Measurements from ENCODE around the gene GOLGA3.
"Not testable (repeated sequence)": the region's sequence is repeated elsewhere in the genome, so short reads cannot be mapped to it uniquely, and the experiment has no call there.

GOLGA3 gene

DNA sequence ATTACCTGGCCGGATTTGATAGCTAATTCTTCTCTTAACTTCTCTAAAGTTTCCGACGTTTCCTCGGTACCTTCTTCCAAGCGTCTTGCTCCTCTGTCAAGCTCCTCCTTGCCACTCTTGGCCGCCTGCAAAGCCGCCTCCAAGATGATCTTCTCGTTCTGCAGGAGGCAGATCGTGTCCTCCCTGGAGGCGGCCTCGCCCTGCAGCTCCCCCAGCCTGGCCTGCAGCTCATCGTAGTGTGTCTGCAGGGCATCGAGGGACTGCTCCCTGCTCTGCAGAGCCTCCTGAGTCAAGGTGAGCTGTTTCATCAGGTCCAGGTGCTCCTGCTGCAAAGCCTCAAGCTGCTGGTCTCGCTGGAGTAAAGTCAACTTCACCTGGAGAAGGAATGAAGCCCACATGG, 32.8 kb downstream of the GOLGA3 start:
- H3K9ac ChIP-seq (ENCODE audit: low read length): no peak overlapping the region
- H3K4me3 ChIP-seq (ENCODE audit: low read length): no peak overlapping the region
- no peaks in the 10 kb centered on the region for H3K9me3 ChIP-seq (ENCODE audit: insufficient read depth, low read length)
- H3K4me2 ChIP-seq (ENCODE audit: low read length): no peak overlapping the region
- H3K36me3 ChIP-seq (replicated peaks; ENCODE audit: low read depth, low read length): no peaks in the 10 kb centered on the region
- H3K27me3 ChIP-seq (ENCODE audit: low read depth, low read length): no peaks in the 10 kb centered on the region
- no peaks in the 10 kb centered on the region for H3K4me1 ChIP-seq (ENCODE audit: low read length)
- no peak for TF ChIP-seq EZH2phosphoT487 (IDR thresholded peaks at IDR 0.05; ENCODE audit: low read depth)
- TF ChIP-seq, protein P1, sequence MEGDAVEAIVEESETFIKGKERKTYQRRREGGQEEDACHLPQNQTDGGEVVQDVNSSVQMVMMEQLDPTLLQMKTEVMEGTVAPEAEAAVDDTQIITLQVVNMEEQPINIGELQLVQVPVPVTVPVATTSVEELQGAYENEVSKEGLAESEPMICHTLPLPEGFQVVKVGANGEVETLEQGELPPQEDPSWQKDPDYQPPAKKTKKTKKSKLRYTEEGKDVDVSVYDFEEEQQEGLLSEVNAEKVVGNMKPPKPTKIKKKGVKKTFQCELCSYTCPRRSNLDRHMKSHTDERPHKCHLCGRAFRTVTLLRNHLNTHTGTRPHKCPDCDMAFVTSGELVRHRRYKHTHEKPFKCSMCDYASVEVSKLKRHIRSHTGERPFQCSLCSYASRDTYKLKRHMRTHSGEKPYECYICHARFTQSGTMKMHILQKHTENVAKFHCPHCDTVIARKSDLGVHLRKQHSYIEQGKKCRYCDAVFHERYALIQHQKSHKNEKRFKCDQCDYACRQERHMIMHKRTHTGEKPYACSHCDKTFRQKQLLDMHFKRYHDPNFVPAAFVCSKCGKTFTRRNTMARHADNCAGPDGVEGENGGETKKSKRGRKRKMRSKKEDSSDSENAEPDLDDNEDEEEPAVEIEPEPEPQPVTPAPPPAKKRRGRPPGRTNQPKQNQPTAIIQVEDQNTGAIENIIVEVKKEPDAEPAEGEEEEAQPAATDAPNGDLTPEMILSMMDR (IDR thresholded peaks at IDR 0.05; ENCODE audit: low read depth, low read length): no peak
- no peaks in the 10 kb centered on the region for H4K20me1 ChIP-seq (ENCODE audit: insufficient read depth, low read length)
- no peaks in the 10 kb centered on the region for H3K79me2 ChIP-seq (ENCODE audit: low read length)
- no peak overlapping the region for H3K27ac ChIP-seq (ENCODE audit: low read length)
- no peak overlapping the region for H2AFZ ChIP-seq (ENCODE audit: low read depth, low read length)

DNA sequence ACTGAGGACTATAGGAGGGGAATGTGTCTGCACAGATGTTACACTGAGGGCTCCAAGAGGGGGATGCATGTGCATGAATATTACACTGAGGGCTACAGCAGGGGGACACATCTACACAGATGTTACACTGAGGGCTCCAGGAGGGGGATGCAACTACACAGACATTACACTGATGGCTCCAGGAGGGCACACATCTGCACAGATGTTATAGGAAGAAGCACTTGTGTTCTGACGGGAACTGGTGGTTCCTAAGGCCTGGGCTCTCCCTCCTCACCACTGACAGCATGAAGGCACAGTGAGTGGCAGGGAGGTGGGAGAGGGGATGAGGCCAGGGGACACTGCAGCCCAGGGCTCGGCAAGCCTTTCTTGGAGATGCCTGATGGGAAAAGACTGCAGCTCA, 36.7 kb downstream of the GOLGA3 start:
- H3K4me1 ChIP-seq (ENCODE audit: low read length); H3K79me2 ChIP-seq (ENCODE audit: low read length); H3K9ac ChIP-seq (ENCODE audit: low read length); H4K20me1 ChIP-seq (ENCODE audit: insufficient read depth, low read length); H3K27ac ChIP-seq (ENCODE audit: low read length); H3K4me3 ChIP-seq (ENCODE audit: low read length); H3K4me2 ChIP-seq (ENCODE audit: low read length); H3K9me3 ChIP-seq (ENCODE audit: insufficient read depth, low read length); H3K27me3 ChIP-seq (ENCODE audit: low read depth, low read length); H3K36me3 ChIP-seq (replicated peaks; ENCODE audit: low read depth, low read length); H2AFZ ChIP-seq (ENCODE audit: low read depth, low read length): not testable (repeated sequence)

DNA sequence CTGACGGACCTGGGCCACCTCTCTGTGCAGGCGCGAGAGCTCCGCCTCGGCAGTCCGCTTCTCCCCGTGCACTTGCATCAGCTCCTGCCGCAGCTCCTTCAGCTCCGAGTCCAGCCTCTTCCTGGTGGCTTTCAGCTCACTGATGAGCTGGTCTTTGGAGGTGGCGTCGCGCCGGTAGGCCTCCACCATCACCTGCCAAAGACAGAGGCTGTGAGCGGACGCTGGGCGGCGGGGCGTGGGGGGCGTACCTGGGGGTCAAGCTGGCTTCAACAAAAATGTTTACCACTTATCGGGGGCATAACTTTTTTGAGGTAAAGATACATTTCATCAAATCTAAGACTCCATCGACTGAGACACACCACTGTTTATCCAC, 39.6 kb downstream of the GOLGA3 start:
- Histone ChIP-seq H3K36me3 (replicated peaks; ENCODE audit: low read depth, low read length) (no peaks in the 10 kb centered on the region), H3K4me2 (ENCODE audit: low read length) (no peak overlapping the region), H3K4me1 (ENCODE audit: low read length) (no peaks in the 10 kb centered on the region), H4K20me1 (ENCODE audit: insufficient read depth, low read length) (no peaks in the 10 kb centered on the region), H3K79me2 (ENCODE audit: low read length) (no peaks in the 10 kb centered on the region), H3K27ac (ENCODE audit: low read length) (no peak overlapping the region), H3K27me3 (ENCODE audit: low read depth, low read length) (no peaks in the 10 kb centered on the region), H3K9ac (ENCODE audit: low read length) (no peak overlapping the region), H3K4me3 (ENCODE audit: low read length) (no peak overlapping the region), H3K9me3 (ENCODE audit: insufficient read depth, low read length) (no peaks in the 10 kb centered on the region), H2AFZ (ENCODE audit: low read depth, low read length) (no peak overlapping the region)
- no peak for TF ChIP-seq EZH2phosphoT487 (IDR thresholded peaks at IDR 0.05; ENCODE audit: low read depth)
- TF ChIP-seq, protein P1 (IDR thresholded peaks at IDR 0.05; ENCODE audit: low read depth, low read length): no peak

DNA sequence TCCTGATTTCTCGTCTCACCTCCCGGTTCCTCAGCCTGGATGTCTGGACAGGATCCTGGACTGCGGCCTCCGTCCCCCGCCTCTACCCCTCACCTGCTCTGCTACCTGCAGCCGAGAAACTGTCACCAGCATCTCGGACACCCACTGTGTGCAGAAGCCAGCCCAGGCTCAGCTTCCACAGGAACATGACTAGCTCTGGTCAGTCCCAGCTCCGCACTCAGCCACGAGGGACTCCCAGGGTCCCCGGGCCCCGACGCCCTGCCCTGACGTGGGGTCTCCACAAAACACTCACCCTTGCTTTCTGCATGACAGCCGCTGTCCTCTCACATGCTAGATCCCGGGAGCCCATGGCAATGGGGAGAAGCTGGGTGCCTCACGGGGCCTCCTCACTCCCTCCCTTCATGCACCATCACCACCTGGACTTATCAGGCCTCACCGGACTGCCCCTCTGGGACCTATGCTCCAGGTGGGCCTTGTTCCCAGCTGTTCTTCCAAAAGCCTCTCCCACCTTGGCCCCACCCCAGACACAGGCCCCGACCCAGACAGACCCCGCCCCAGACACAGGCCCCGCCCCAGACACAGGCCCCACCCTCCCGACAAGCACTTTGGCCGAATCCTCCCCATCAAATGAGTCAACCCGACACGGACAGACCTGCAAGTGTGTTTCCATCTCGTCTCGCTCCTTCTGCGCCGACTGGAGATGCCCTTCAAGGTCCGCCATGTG, 40.1 kb downstream of the GOLGA3 start:
- no peak overlapping the region for H2AFZ ChIP-seq (ENCODE audit: low read depth, low read length)
- H3K4me1 ChIP-seq (ENCODE audit: low read length): no peaks in the 10 kb centered on the region
- no peaks in the 10 kb centered on the region for H3K9me3 ChIP-seq (ENCODE audit: insufficient read depth, low read length)
- no peaks in the 10 kb centered on the region for H3K36me3 ChIP-seq (replicated peaks; ENCODE audit: low read depth, low read length)
- TF ChIP-seq, protein P1 (IDR thresholded peaks at IDR 0.05; ENCODE audit: low read depth, low read length): no peak
- no peak for TF ChIP-seq EZH2phosphoT487 (IDR thresholded peaks at IDR 0.05; ENCODE audit: low read depth)
- no peaks in the 10 kb centered on the region for H4K20me1 ChIP-seq (ENCODE audit: insufficient read depth, low read length)
- H3K9ac ChIP-seq (ENCODE audit: low read length): no peak overlapping the region
- H3K4me2 ChIP-seq (ENCODE audit: low read length): no peak overlapping the region
- no peak overlapping the region for H3K4me3 ChIP-seq (ENCODE audit: low read length)
- no peak overlapping the region for H3K27ac ChIP-seq (ENCODE audit: low read length)
- no peaks in the 10 kb centered on the region for H3K79me2 ChIP-seq (ENCODE audit: low read length)
- no peaks in the 10 kb centered on the region for H3K27me3 ChIP-seq (ENCODE audit: low read depth, low read length)

Measured in OCI-LY3 (cell line).